Measurements from ENCODE around the gene PON3. TPM values are rescaled to one million over a fixed set of nuclear protein-coding genes. Genes with fewer than 3 reads are reported as not detected.

PON3 gene
- total and polyA plus RNA-seq, 2 of the 13 experiments (the other 11 are each of a cell fraction or from before 2014, with no cell fraction given): 23.6 to 37.8 TPM

GRCh38 chr7:95441042-95441823 is 45.1 kb upstream of the PON3 start (continued):
- TF ChIP-seq ATRX (CRISPR knock-in tag; IDR thresholded peaks at IDR 0.05; ENCODE audit: borderline replicate concordance) (no peak), IRF2 (CRISPR knock-in tag; IDR thresholded peaks at IDR 0.05) (peak; percentile 16; the same call in 1 of the 2 replicates), DRAP1 (CRISPR knock-in tag; IDR thresholded peaks at IDR 0.05) (peak; percentile 51), TAF15 (IDR thresholded peaks at IDR 0.05; ENCODE audit: low read depth, low read length, poor library complexity, severe bottlenecking) (no peak), HMG20A (CRISPR knock-in tag; IDR thresholded peaks at IDR 0.05; ENCODE audit: borderline replicate concordance) (peak; percentile 81; the same call in 1 of the 2 replicates), ZSCAN9 (CRISPR knock-in tag; IDR thresholded peaks at IDR 0.05; ENCODE audit: borderline replicate concordance) (no peak), ZNF781 (CRISPR knock-in tag; IDR thresholded peaks at IDR 0.05; ENCODE audit: borderline replicate concordance, not compliant biosample characterization) (no peak), RFX5 (IDR thresholded peaks at IDR 0.05; ENCODE audit: low read depth, low read length) (no peak), MAFK (conservative IDR thresholded peaks at IDR 0.05 in 1 of 2, IDR thresholded peaks at IDR 0.05 in 1 of 2; ENCODE audit: low read length in 2 of 2) (no peak), ZNF740 (CRISPR knock-in tag; IDR thresholded peaks at IDR 0.05) (no peak), CCAR2 (optimal IDR thresholded peaks at IDR 0.05; ENCODE audit: low read depth, low read length) (no peak), ZNF460 (CRISPR knock-in tag; IDR thresholded peaks at IDR 0.05; ENCODE audit: borderline replicate concordance) (no peak)
- TF ChIP-seq, protein P1, sequence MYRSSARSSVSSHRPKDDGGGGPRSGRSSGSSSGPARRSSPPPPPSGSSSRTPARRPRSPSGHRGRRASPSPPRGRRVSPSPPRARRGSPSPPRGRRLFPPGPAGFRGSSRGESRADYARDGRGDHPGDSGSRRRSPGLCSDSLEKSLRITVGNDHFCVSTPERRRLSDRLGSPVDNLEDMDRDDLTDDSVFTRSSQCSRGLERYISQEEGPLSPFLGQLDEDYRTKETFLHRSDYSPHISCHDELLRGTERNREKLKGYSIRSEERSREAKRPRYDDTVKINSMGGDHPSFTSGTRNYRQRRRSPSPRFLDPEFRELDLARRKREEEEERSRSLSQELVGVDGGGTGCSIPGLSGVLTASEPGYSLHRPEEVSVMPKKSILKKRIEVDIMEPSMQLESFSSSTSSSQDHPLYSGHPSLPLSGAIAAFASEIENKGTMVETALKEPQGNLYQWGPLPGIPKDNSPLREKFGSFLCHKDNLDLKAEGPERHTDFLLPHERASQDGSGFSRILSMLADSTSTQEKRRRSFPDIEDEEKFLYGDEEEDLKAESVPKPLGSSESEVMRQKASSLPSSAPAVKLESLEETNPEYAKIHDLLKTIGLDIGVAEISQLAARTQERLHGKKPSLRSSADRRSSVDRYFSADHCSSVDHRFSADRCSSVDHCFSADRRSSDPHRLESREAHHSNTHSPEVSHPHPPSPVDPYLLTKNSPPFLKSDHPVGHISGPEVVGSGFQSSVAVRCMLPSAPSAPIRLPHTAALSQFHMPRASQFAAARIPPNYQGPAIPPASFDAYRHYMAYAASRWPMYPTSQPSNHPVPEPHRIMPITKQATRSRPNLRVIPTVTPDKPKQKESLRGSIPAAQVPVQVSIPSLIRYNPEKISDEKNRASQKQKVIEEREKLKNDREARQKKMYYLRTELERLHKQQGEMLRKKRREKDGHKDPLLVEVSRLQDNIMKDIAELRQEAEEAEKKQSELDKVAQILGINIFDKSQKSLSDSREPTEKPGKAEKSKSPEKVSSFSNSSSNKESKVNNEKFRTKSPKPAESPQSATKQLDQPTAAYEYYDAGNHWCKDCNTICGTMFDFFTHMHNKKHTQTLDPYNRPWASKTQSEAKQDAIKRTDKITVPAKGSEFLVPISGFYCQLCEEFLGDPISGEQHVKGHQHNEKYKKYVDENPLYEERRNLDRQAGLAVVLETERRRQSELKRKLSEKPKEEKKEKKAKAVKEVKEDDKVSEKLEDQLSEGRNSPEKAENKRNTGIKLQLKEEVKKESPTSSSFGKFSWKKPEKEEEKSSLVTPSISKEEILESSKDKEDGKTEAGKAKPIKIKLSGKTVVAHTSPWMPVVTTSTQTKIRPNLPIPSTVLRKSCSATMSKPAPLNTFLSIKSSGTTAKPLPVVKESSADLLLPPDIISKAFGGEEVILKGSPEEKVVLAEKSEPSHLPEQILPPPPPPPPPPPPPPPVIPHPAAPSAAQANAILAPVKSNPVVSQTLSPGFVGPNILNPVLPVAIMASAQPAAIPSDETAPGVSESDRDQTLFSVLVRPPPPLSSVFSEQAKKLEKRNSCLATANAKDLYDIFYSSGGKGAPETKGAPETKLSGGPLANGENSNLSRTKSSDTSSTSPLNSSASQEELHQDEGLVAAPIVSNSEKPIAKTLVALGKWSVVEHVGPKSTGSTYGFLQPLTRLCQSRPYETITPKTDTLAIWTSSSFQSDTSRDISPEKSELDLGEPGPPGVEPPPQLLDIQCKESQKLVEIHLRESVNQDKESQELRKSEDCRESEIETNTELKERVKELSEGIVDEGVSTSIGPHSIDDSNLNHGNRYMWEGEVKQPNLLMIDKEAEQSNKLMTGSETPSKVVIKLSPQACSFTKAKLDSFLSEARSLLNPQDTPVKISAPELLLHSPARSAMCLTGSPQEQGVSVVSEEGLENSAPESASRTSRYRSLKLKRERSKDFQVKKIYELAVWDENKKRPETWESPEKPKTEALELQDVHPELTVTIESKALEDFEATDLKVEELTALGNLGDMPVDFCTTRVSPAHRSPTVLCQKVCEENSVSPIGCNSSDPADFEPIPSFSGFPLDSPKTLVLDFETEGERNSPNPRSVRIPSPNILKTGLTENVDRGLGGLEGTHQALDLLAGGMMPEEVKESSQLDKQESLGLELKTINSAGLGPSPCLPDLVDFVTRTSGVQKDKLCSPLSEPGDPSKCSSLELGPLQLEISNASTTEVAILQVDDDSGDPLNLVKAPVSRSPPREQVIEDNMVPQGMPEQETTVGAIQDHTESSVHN (CRISPR knock-in tag; IDR thresholded peaks at IDR 0.05): no peak
- TF ChIP-seq, protein P2, sequence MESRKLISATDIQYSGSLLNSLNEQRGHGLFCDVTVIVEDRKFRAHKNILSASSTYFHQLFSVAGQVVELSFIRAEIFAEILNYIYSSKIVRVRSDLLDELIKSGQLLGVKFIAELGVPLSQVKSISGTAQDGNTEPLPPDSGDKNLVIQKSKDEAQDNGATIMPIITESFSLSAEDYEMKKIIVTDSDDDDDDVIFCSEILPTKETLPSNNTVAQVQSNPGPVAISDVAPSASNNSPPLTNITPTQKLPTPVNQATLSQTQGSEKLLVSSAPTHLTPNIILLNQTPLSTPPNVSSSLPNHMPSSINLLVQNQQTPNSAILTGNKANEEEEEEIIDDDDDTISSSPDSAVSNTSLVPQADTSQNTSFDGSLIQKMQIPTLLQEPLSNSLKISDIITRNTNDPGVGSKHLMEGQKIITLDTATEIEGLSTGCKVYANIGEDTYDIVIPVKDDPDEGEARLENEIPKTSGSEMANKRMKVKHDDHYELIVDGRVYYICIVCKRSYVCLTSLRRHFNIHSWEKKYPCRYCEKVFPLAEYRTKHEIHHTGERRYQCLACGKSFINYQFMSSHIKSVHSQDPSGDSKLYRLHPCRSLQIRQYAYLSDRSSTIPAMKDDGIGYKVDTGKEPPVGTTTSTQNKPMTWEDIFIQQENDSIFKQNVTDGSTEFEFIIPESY (CRISPR knock-in tag; IDR thresholded peaks at IDR 0.05): no peak

Data from HepG2 (cell line).